VCaP (cell line): ENCODE data around the gene SUN1.

Source experiments
- H3K27ac ChIP-seq: fragments of 450-650 bp; 2 replicates; pipeline ENCODE4 v1.5.1; 2017
- CTCF ChIP-seq: fragments of 450-650 bp; conservative IDR thresholded peaks from 2 replicates; pipeline ENCODE4 v1.5.1; 2017; ENCODE audit warnings: mild to moderate bottlenecking, moderate library complexity

SUN1 gene

GRCh38 chr7:855686-856369 lies 23.6 kb downstream of the SUN1 start:
- no peak for TF ChIP-seq CTCF

GRCh38 chr7:856444-857095 lies 24.3 kb downstream of the SUN1 start:
- H3K27ac ChIP-seq = no peak overlapping the region
- TF ChIP-seq CTCF = no peak

More at GRCh38 chr7:855686-856369, 23.6 kb downstream of the SUN1 start:
- no peak overlapping the region for H3K27ac ChIP-seq

- no peak for TF ChIP-seq CTCF
- H3K27ac ChIP-seq = no peak overlapping the region
These were observed 25.4 kb downstream of the SUN1 start for GRCh38 chr7:857661-858060.

- H3K27ac ChIP-seq = no peak overlapping the region
- TF ChIP-seq CTCF = no peak
These were observed 27.2 kb downstream of the SUN1 start for GRCh38 chr7:859359-860030.

GRCh38 chr7:860149-860548 lies 27.9 kb downstream of the SUN1 start:
- no peak for TF ChIP-seq CTCF
- no peak overlapping the region for H3K27ac ChIP-seq

GRCh38 chr7:861222-861621 lies 28.9 kb downstream of the SUN1 start:
- no peak overlapping the region for H3K27ac ChIP-seq
- no peak for TF ChIP-seq CTCF

- no peak overlapping the region for H3K27ac ChIP-seq
These were observed 29.9 kb downstream of the SUN1 start for GRCh38 chr7:862157-862556.

More at GRCh38 chr7:862157-862556, 29.9 kb downstream of the SUN1 start:
- no peak for TF ChIP-seq CTCF
